ENCODE results near the gene HDAC1.

The HDAC1 gene

DNA sequence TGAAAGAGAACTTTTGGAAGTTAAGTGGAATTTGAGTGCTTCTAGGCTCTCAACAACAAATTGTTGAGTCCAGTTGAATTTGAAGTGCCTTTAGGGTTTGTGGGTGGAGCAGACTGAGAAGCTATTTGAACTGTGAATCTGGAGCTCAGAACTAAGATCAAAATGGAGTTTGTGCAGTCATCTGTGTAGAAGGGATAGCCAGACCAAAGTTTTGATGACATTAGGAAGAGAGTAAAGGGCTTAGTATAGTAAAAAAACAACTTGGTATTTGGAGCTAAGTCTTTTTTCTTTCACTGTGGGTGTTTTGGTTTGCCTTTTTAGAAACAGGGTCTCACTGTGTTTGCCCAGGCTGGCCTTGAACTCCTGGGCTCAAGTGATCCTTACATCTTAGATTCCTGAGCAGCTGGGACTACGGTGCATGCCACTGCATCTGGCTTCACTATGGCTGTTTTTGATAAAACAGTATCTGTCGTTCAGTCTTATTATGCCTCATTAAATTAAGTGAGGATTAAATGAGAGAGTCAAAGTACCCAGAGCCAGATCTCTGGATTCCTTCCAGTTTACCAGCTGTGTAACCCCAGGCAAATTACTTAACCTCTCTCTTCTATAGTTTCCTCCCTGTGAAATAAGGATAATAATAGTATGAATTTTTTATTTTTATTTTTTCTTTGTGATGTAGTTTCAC, 20.0 kb downstream of the HDAC1 start:
- H3K4me3 ChIP-seq (ENCODE audit: low read depth, low read length): no peak overlapping the region
- no peak for DNase-seq (ENCODE audit: low read depth)
- TF ChIP-seq, protein P1, sequence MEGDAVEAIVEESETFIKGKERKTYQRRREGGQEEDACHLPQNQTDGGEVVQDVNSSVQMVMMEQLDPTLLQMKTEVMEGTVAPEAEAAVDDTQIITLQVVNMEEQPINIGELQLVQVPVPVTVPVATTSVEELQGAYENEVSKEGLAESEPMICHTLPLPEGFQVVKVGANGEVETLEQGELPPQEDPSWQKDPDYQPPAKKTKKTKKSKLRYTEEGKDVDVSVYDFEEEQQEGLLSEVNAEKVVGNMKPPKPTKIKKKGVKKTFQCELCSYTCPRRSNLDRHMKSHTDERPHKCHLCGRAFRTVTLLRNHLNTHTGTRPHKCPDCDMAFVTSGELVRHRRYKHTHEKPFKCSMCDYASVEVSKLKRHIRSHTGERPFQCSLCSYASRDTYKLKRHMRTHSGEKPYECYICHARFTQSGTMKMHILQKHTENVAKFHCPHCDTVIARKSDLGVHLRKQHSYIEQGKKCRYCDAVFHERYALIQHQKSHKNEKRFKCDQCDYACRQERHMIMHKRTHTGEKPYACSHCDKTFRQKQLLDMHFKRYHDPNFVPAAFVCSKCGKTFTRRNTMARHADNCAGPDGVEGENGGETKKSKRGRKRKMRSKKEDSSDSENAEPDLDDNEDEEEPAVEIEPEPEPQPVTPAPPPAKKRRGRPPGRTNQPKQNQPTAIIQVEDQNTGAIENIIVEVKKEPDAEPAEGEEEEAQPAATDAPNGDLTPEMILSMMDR (IDR thresholded peaks at IDR 0.05; ENCODE audit: insufficient read depth, low read depth, low read length, missing control alignments): no peak

DNA sequence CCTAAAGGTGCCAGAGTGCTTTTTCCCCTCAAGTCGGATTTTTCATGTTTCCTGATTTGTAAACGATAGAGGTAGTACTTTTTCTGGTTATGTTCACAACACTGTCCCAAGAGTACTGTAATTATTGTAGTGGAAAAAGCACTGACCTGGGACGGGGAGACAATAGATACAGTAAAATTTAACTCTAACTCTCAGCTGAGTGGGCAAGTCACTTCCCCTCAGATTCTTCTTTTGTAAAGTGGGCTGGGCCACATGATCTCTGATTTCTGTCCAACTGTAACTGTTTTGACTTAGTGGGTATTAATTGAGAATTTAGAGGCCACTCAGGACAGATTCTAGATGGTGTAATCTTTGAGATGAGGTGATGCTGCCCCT, 25.0 kb downstream of the HDAC1 start:
- TF ChIP-seq, protein P1 (IDR thresholded peaks at IDR 0.05; ENCODE audit: insufficient read depth, low read depth, low read length, missing control alignments): no peak
- DNase-seq (ENCODE audit: low read depth): no peak
- H3K4me3 ChIP-seq (ENCODE audit: low read depth, low read length): no peak overlapping the region

DNA sequence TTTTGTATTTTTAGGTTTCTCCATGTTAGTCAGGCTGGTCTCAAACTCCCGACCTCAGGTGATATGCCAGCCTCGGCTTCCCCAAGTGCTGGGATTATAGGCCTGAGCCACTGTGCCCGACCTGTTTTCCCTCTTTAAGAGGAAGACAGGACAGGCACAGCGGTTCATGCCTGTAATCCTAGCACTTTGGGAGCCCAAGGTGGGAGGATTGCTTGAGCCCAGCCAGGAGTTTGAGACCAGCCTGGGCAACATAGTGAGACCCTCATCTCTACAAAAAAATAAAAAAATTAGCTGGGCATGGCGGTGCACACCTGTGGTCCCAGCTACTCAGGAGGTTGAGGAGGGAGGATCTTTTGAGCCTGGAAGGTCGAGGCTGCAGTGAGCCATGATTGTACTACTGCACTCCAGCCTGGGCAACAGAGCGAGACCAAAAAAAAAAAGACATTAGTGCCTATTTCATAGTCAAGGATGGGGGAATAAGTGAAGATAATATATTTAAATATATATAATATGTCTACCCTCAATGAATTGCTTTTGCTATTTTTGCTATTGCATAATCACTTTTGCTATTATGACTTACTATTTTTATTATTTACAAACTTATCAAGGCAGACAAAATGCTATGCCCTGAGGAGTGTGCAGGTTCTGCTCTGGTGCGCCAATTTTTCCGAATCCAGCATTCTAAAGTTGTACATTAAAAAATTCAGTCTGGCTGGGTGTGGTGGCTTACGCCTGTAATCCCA, 26.4 kb downstream of the HDAC1 start:
- no peak overlapping the region for H3K4me3 ChIP-seq (ENCODE audit: low read depth, low read length)
- TF ChIP-seq, protein P1 (IDR thresholded peaks at IDR 0.05; ENCODE audit: insufficient read depth, low read depth, low read length, missing control alignments): no peak
- no peak for DNase-seq (ENCODE audit: low read depth)

DNA sequence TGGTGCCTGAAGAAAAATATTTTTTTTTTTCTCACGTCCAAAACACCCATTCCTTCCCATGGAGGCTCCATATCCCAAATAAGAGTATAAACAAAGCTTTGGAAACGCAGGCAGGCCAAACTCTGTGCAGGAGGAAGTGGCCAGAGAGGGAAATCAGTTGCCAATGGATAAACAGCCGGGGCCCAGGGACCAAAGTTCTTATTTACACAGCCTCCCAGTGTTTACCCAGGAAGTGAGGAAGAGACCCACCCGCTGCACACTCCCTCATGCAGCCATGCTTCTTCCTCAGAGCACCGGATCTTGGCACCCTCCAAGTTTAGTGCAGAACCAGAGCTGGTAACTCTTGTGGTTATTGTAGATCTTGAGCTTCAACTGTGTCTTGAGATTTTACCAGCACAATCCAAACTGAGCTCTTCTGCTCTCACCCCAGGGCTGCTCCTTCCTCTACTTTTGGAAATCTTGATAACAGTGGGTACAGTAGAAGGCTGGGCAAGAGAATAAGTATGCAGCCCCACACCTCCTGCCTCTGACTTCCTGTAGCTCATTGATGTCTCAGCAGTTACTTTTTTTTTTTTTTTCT, 29.9 kb downstream of the HDAC1 start:
- TF ChIP-seq, protein P1 (IDR thresholded peaks at IDR 0.05; ENCODE audit: insufficient read depth, low read depth, low read length, missing control alignments): no peak
- no peak for DNase-seq (ENCODE audit: low read depth)
- H3K4me3 ChIP-seq (ENCODE audit: low read depth, low read length): no peak overlapping the region

DNA sequence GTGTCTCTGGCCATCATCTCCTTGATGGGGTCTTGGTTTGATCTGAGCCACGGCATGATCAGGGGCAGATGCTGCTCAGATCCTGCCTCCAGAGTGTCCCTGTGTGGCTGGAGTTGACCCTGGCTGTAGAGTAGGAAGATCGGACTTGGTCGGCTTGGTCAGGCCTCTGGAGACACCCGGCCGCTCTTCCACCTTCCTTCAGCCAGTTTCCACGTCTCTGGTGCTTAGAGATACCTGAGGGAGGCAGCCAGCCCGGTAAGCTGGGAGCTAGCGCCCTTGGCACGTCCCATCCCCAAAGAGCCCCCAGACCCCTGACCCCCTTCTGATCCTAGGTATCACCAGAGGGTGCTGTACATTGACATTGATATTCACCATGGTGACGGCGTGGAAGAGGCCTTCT, 35.3 kb downstream of the HDAC1 start:
- no peak for DNase-seq (ENCODE audit: low read depth)
- TF ChIP-seq, protein P1 (IDR thresholded peaks at IDR 0.05; ENCODE audit: insufficient read depth, low read depth, low read length, missing control alignments): no peak
- H3K4me3 ChIP-seq (ENCODE audit: low read depth, low read length): no peak overlapping the region

DNA sequence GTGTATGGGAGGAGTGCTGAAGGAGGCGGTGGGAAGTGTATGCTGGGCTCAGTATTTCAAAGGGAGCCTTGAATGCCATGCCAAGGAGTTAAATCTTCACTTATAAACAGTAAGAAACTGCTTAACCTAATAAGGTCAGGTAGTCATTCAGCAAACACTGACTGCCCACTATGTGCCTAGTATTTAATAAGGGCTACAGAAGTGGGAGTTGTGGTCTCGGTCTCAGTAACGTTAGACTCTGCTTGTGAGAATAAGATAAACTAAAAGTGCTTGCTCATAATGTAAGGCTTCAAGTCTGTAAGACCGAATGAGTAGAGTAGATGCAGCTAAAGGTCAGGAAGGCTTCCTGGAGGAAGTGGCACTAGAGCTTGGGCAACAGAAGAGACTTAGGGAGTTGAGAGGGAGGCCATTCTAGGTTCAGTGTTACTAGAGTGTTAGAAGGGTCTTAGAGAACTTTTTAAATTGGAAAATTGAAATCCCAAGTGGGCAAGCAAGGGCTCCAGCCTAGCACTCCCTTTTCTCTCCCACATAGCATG, 38.1 kb downstream of the HDAC1 start:
- no peak for DNase-seq (ENCODE audit: low read depth)
- H3K4me3 ChIP-seq (ENCODE audit: low read depth, low read length): no peak overlapping the region
- TF ChIP-seq, protein P1 (IDR thresholded peaks at IDR 0.05; ENCODE audit: insufficient read depth, low read depth, low read length, missing control alignments): no peak
